K562 treated with DMSO at 1 percent for 12 hours (cell line): ENCODE data around the gene RCN1. TPM values are rescaled to one million over a fixed set of nuclear protein-coding genes. Genes with fewer than 3 reads are reported as not detected.

Source experiments
- total RNA-seq: library from RNA; unstranded; fragments of 300-600 nt; gene quantifications from 2 replicates; pipeline ENCODE4 v1.2.3, GENCODE V29; 2022; ENCODE audit not compliant: insufficient read depth

RCN1 gene
- 13.0 and 20.7 TPM in 2 replicates for total RNA-seq

GRCh38 chr11:32090545-32091370 lies at the start of gene RCN1:
TSS of gene RCN1 (plus strand) at chr11:32091074. CDS start at chr11:32091197, 123 bp downstream.

